ENCODE results near the gene MTMR2. TPM values are rescaled to one million over a fixed set of nuclear protein-coding genes. Genes with fewer than 3 reads are reported as not detected.

The MTMR2 gene
- total RNA-seq, 1 experiment from 2014 or later = 29.1 TPM

GRCh38 chr11:95884802-95885201, 39.1 kb downstream of the MTMR2 start:
- no TSS peak for BruUV-seq (replicated peaks)
- Histone ChIP-seq H3K4me2 (ENCODE audit: low read length) (no peak overlapping the region), H3K9me3 (ENCODE audit: control insufficient read depth in 1 of 2, insufficient read depth in 1 of 2, low read depth in 1 of 2, low read length in 2 of 2) (no peaks in the 10 kb centered on the region), H3K79me2 (ENCODE audit: insufficient read depth, low read length) (no peaks in the 10 kb centered on the region), H3K4me1 (ENCODE audit: control insufficient read depth in 1 of 2, insufficient read depth in 2 of 2, low read length in 2 of 2) (no peaks in the 10 kb centered on the region), H4K20me1 (ENCODE audit: insufficient read depth) (no peaks in the 10 kb centered on the region), H3K36me3 (ENCODE audit: control insufficient read depth in 1 of 2, insufficient read depth in 2 of 2, low read length in 2 of 2) (no peaks in the 10 kb centered on the region), H3K9me2 (ENCODE audit: insufficient read depth) (no peaks in the 10 kb centered on the region), H3K27me3 (ENCODE audit: insufficient read depth, low read length) (no peaks in the 10 kb centered on the region), H3K27ac (ENCODE audit: low read depth, low read length) (no peak overlapping the region), H3K4me3 (replicated peaks in 1 of 2; ENCODE audit: low read depth in 1 of 2, low read length in 2 of 2) (no peak overlapping the region), H2AFZ (ENCODE audit: low read depth, low read length, poor library complexity, severe bottlenecking) (no peak overlapping the region), H3K9ac (ENCODE audit: low read length) (no peak overlapping the region)
- ChIA-PET POLR2A (no interaction called here), CTCF (no interaction called here), RAD21 (ENCODE audit: low non-redundant PET in 1 of 2, low total read pairs in 2 of 2, uncharacterized antibody in 2 of 2, unreplicated experiment in 2 of 2) (no interaction called here)
- DNase-seq (ENCODE audit: low read depth, low spot score) (no peak), ATAC-seq (no peak)
- intact Hi-C loops (cut with micrococcal nuclease) = no loop called here
- no peak for TF ChIP-seq YY1 (IDR thresholded peaks at IDR 0.05; ENCODE audit: extremely low read depth, insufficient replicate concordance, low read depth, low read length)
- no peak for TF ChIP-seq EZH2 (IDR thresholded peaks at IDR 0.05)
- TF ChIP-seq FOSL1 (IDR thresholded peaks at IDR 0.05; ENCODE audit: low read depth) = no peak
- TF ChIP-seq EGR1 (IDR thresholded peaks at IDR 0.05; ENCODE audit: low read depth) = no peak
- no peak for TF ChIP-seq POLR2AphosphoS5 (IDR thresholded peaks at IDR 0.05; ENCODE audit: low read depth, low read length)
- no peak for TF ChIP-seq JUND (IDR thresholded peaks at IDR 0.05)
- no peak for TF ChIP-seq ZBTB33 (IDR thresholded peaks at IDR 0.05; ENCODE audit: extremely low read depth, insufficient replicate concordance, low read length)
- TF ChIP-seq EZH2phosphoT487 (IDR thresholded peaks at IDR 0.05; ENCODE audit: borderline replicate concordance) = no peak
- no peak for TF ChIP-seq SRF (IDR thresholded peaks at IDR 0.05; ENCODE audit: low read depth)
- TF ChIP-seq REST (IDR thresholded peaks at IDR 0.05; ENCODE audit: low read depth) = no peak
- no peak for TF ChIP-seq SP1 (IDR thresholded peaks at IDR 0.05; ENCODE audit: low read depth)
- no peak for TF ChIP-seq SIN3A (IDR thresholded peaks at IDR 0.05; ENCODE audit: low read depth)
